GM08714 (cell line): ENCODE results near the gene A3GALT2.
"Not testable (repeated sequence)": the region's sequence is repeated elsewhere in the genome, so short reads cannot be mapped to it uniquely, and the experiment has no call there.

Experiments
- H3K4me3 ChIP-seq: fragments of 200-500 bp; sonication (Bioruptor generic); 2 replicates; pipeline ENCODE4 v1.5.1; 2014; ENCODE audit warnings: mild to moderate bottlenecking, low read length, inconsistent platforms
- ZNF274 ChIP-seq: IDR thresholded peaks from 2 replicates; pipeline ENCODE4 v1.6.1; 2012; ENCODE audit warnings: mild to moderate bottlenecking, low read depth, low read length

A3GALT2 gene

GRCh38 chr1:33301273-33301984, 19.5 kb downstream of the A3GALT2 start:
- no peak for TF ChIP-seq ZNF274
- H3K4me3 ChIP-seq, result no peak overlapping the region

DNA sequence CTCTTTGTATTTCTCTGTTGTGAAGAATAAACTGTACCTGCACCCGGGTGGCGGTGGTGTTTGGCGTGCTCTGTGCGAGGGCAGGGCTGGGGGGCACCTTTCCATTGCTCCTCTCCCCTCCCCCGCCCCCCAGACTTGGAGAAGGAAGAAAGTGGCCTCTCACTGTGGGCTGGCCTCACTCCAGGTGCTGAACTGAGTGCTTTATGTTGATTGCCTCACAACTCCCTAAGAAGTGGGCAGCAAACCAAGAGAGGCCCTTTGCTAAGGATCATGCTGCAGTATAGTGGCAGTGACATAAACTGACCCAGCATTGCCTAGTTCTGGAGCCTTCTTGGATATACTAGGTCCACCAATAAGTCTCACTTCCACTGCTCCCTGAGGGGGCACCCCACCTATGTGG, 20.2 kb downstream of the A3GALT2 start:
- TF ChIP-seq ZNF274, result no peak
- H3K4me3 ChIP-seq, result no peak overlapping the region

- TF ChIP-seq ZNF274, result no peak
- no peak overlapping the region for H3K4me3 ChIP-seq
Measured at GRCh38 chr1:33299461-33300155, 21.3 kb downstream of the A3GALT2 start.

GRCh38 chr1:33298623-33299277, 22.1 kb downstream of the A3GALT2 start:
- no peak overlapping the region for H3K4me3 ChIP-seq
- TF ChIP-seq ZNF274, result no peak

DNA sequence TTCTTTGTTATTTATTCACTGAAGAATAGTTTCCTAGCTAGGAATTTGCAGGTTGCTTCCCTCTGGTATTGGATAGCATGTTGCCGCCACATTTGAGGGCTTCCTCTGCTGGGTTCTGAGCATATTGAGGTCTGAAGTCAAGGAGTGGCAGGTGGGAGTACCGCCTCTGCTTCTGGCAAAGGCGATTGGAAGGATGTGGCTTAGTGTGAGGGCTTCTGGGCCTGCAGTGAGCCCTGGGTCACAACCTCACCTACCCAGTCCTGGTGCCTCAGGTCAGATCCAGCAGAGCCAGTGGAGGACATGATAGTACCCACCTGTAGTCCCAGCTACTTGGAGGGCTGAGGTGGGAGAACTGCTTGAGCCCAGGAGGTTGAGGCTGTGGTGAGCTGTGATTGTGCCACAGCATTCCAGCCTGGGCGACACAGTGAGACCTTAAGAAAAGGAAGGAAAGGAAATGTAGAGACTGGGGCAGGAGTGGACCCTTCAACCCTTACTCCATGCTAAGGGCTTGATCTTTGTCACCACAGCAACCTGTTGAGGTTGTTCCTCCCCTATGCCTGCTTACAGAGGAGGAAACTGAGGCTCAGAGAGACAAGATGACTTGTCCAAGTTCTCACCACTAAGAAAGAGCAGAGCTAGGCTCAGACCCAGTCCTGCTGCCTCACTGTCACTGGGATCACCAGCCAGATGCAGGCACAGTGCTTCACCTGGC, 22.8 kb downstream of the A3GALT2 start:
- H3K4me3 ChIP-seq, result no peak overlapping the region
- no peak for TF ChIP-seq ZNF274

GRCh38 chr1:33296824-33297223, 24.1 kb downstream of the A3GALT2 start:
- no peak for TF ChIP-seq ZNF274
- H3K4me3 ChIP-seq, result no peak overlapping the region

DNA sequence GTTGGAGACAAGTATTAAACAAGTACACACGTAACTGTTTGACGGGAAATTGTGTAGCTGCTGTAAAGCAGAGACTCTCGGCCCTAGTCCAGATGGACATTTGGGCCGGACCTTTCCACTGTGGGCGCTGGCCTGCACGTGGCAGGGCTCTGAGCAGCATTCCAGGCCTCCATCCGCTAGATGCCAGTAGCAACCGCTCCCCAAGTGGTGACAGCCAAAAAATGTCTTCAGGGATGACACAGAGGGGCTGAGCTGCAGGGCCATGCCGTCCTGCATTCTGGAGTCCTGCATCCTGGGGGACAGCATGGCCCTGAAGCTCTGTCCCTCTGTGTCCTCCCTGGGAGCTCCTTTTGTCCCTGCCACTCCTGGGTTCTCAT, 24.8 kb downstream of the A3GALT2 start:
- no peak for TF ChIP-seq ZNF274
- H3K4me3 ChIP-seq, result no peak overlapping the region

GRCh38 chr1:33295450-33296081, 25.3 kb downstream of the A3GALT2 start:
- no peak overlapping the region for H3K4me3 ChIP-seq
- no peak for TF ChIP-seq ZNF274

DNA sequence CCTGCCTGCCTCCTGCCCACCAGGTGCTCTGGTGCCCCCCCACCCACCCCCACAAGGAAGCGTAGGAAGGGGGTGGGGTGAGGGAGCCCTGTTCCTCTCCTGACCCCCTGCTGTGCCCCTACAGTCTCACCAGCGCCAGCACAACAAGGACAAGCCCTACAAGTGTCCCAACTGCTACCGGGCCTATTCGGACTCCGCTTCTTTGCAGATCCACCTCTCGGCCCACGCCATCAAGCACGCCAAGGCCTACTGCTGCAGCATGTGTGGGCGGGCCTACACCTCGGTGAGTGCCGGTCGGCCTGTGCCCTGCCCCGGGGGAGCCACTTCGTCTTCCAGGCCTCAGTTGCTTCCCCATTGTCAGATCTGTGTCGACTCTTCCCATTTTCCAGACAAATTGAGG, 25.9 kb downstream of the A3GALT2 start:
- no peak overlapping the region for H3K4me3 ChIP-seq
- TF ChIP-seq ZNF274, result no peak

- no peak for TF ChIP-seq ZNF274
- H3K4me3 ChIP-seq, result no peak overlapping the region
Measured at GRCh38 chr1:33294071-33295010, 26.6 kb downstream of the A3GALT2 start.

- no peak for TF ChIP-seq ZNF274
- H3K4me3 ChIP-seq, result no peak overlapping the region
Measured at GRCh38 chr1:33292726-33293340, 28.1 kb downstream of the A3GALT2 start.

- H3K4me3 ChIP-seq, result not testable (repeated sequence)
Measured at GRCh38 chr1:33290615-33291014, 30.3 kb downstream of the A3GALT2 start.

DNA sequence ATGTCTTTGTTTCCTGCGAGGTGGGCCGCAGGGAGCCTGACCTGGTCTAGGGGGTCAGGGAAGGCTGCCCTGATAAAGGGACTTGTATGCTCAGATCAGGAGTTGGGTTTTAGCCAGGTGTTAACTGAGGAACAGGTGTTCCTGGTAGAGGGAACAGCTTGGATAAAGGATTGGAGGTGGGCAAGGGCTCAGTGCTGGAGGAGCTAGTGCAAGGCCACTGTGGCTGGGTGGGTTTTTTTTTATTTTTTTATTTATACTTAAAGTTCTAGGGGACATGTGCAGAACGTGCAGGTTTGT, 31.1 kb downstream of the A3GALT2 start:
- H3K4me3 ChIP-seq, result no peak overlapping the region
- no peak for TF ChIP-seq ZNF274
